Esophagus mucosa (tissue), 1 donor: ENCODE results near the gene ADAMTSL3. TPM values are rescaled to one million over a fixed set of nuclear protein-coding genes. Genes with fewer than 3 reads are reported as not detected.

Experiments
- ATAC-seq: fragments of 200-7000 bp; cut with Tn5 transposase; one replicate; pipeline ENCODE4 v1.9.1; 2020
- total RNA-seq: library from RNA; stranded (reverse); gene quantifications from one replicate; pipeline ENCODE4 v1.2.4, GENCODE V29; 2023
- donor health status: DM: yes; HTN: yes; CAD: no.

Gene ADAMTSL3
- total RNA-seq, 1 donor from 2014 or later, result 1.4 TPM

GRCh38 chr15:83838763-83839162 is 184.8 kb downstream of the ADAMTSL3 start:
- ATAC-seq, result no peak

GRCh38 chr15:83842281-83842680 is 188.4 kb downstream of the ADAMTSL3 start:
- no peak for ATAC-seq

- ATAC-seq, result no peak
Observed at GRCh38 chr15:83843471-83843871, 189.5 kb downstream of the ADAMTSL3 start.

- ATAC-seq, result peak; percentile 86
Observed at GRCh38 chr15:83844742-83845141, 190.8 kb downstream of the ADAMTSL3 start.

GRCh38 chr15:83845230-83845629 is 191.3 kb downstream of the ADAMTSL3 start:
- ATAC-seq, result peak; percentile 25

GRCh38 chr15:83846847-83847246 is 192.9 kb downstream of the ADAMTSL3 start:
- no peak for ATAC-seq

- no peak for ATAC-seq
Observed at GRCh38 chr15:83848315-83849050, 194.6 kb downstream of the ADAMTSL3 start.

- ATAC-seq, result no peak
Observed at GRCh38 chr15:83850015-83850414, 196.1 kb downstream of the ADAMTSL3 start.

- ATAC-seq, result peak; percentile 90
Observed at GRCh38 chr15:83850501-83851245, 196.8 kb downstream of the ADAMTSL3 start.

- no peak for ATAC-seq
Observed at GRCh38 chr15:83853232-83853631, 199.3 kb downstream of the ADAMTSL3 start.

- ATAC-seq, result peak; percentile 94
Observed at GRCh38 chr15:83854321-83854720, 200.4 kb downstream of the ADAMTSL3 start.

GRCh38 chr15:83854950-83855707 is 201.2 kb downstream of the ADAMTSL3 start:
- ATAC-seq, result no peak

GRCh38 chr15:83855956-83856355 is 202.0 kb downstream of the ADAMTSL3 start:
- ATAC-seq, result no peak

- no peak for ATAC-seq
Observed at GRCh38 chr15:83858820-83859505, 205.0 kb downstream of the ADAMTSL3 start.

GRCh38 chr15:83866692-83867091 is 212.8 kb downstream of the ADAMTSL3 start:
- no peak for ATAC-seq

GRCh38 chr15:83869341-83869740 is 215.4 kb downstream of the ADAMTSL3 start:
- ATAC-seq, result no peak

- ATAC-seq, result peak; percentile 62
Observed at GRCh38 chr15:83871808-83872559, 218.1 kb downstream of the ADAMTSL3 start.

GRCh38 chr15:83873966-83874365 is 220.0 kb downstream of the ADAMTSL3 start:
- ATAC-seq, result no peak

- ATAC-seq, result no peak
Observed at GRCh38 chr15:83880529-83880928, 226.6 kb downstream of the ADAMTSL3 start.

GRCh38 chr15:83881156-83881555 is 227.2 kb downstream of the ADAMTSL3 start:
- ATAC-seq, result no peak

- ATAC-seq, result no peak
Observed at GRCh38 chr15:83886321-83886720, 232.4 kb downstream of the ADAMTSL3 start.

- ATAC-seq, result no peak
Observed at GRCh38 chr15:83887404-83887803, 233.5 kb downstream of the ADAMTSL3 start.
